HK-2 (cell line): ENCODE measurements around the gene SLC18A2.

Source experiments
- DNase-seq: peaks from one replicate; pipeline ENCODE4 v3.0.0-alpha.2; 2018; ENCODE audit not compliant: unreplicated experiment

Gene SLC18A2

GRCh38 chr10:117312430-117312829 lies 71.5 kb downstream of the SLC18A2 start:
- no peak for DNase-seq

GRCh38 chr10:117313641-117314040 lies 72.7 kb downstream of the SLC18A2 start:
- DNase-seq = no peak

- DNase-seq = no peak
These were observed 75.8 kb downstream of the SLC18A2 start for GRCh38 chr10:117316701-117317100.

GRCh38 chr10:117318909-117319308 lies 78.0 kb downstream of the SLC18A2 start:
- no peak for DNase-seq

- DNase-seq = no peak
These were observed 79.2 kb downstream of the SLC18A2 start for GRCh38 chr10:117320050-117320665.

DNA sequence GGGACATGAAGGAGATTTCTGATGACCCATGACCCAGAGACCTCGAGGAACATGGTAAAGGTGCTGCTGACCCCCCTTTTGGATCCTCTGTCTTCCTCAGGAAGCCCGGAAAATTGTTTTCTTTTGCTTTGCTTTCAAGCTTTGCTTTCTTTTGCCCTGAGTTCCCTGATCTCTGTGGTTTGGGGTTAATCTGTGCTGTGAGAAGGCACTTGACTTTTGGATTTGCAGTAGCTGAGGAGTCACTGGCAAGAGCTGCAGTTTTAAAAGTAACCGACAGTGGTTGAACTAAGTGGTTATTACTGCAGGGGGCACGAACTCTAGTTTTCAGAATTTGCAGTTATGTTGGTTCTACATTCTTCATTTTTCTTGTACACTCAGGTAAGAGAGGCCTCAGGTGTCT lies 81.3 kb downstream of the SLC18A2 start:
- no peak for DNase-seq

DNA sequence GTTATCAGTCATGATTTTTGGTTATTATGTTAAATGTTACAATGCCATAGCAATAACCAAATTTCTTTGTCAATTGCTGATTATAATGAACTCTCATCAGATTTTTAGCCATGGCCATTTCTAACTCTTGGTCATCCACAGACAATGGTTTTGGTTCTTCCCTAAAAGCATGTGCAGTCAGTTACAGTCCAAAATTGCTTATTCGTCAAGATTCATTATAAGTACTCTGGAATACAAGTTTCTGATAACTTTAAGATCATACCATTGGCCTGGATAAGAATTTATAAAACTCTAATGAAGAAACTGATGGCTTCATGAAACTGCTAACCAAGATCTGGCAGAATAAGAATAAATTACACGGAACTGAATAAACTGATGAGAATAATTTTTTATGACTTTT lies 83.5 kb downstream of the SLC18A2 start:
- DNase-seq = no peak

GRCh38 chr10:117327262-117327661 lies 86.3 kb downstream of the SLC18A2 start:
- no peak for DNase-seq
